Pulmonary artery endothelial cell (primary cell): ENCODE measurements around the gene HMOX1. TPM values are rescaled to one million over a fixed set of nuclear protein-coding genes. Genes with fewer than 3 reads are reported as not detected.

Experiments used
- DNase-seq: peaks from one replicate; pipeline ENCODE4 v3.0.0-alpha.2; 2011; ENCODE audit warnings: low read depth, low spot score
- total RNA-seq: library from RNA; depleted of rRNA; stranded (reverse); fragments of >200 nt; gene quantifications from 2 replicates; pipeline ENCODE4 v1.2.3, GENCODE V29; 2014

HMOX1 gene
- total RNA-seq, 1 donor from 2014 or later, result 49.0 TPM

- peak; percentile 71 for DNase-seq
Observed at GRCh38 chr22:35350539-35351503, 30.1 kb upstream of the HMOX1 start.

- DNase-seq, result no peak
Observed at GRCh38 chr22:35352214-35353111, 28.4 kb upstream of the HMOX1 start.

GRCh38 chr22:35353318-35353717 is 27.6 kb upstream of the HMOX1 start:
- DNase-seq, result no peak

GRCh38 chr22:35354068-35354467 is 26.8 kb upstream of the HMOX1 start:
- no peak for DNase-seq

- no peak for DNase-seq
Observed at GRCh38 chr22:35357883-35358621, 22.8 kb upstream of the HMOX1 start.

- DNase-seq, result no peak
Observed at GRCh38 chr22:35359380-35360065, 21.4 kb upstream of the HMOX1 start.

- DNase-seq, result no peak
Observed at GRCh38 chr22:35361001-35361558, 19.8 kb upstream of the HMOX1 start.

- no peak for DNase-seq
Observed at GRCh38 chr22:35363566-35364086, 17.3 kb upstream of the HMOX1 start.

GRCh38 chr22:35364230-35364629 is 16.7 kb upstream of the HMOX1 start:
- DNase-seq, result peak; percentile 58

- no peak for DNase-seq
Observed at GRCh38 chr22:35367331-35367886, 13.5 kb upstream of the HMOX1 start.

- DNase-seq, result no peak
Observed at GRCh38 chr22:35368386-35368785, 12.5 kb upstream of the HMOX1 start.

- no peak for DNase-seq
Observed at GRCh38 chr22:35369996-35370395, 10.9 kb upstream of the HMOX1 start.

- DNase-seq, result no peak
Observed at GRCh38 chr22:35373781-35374180, 7.1 kb upstream of the HMOX1 start.

- DNase-seq, result no peak
Observed at GRCh38 chr22:35375031-35375430, 5.9 kb upstream of the HMOX1 start.

GRCh38 chr22:35375526-35375925 is 5.4 kb upstream of the HMOX1 start:
- DNase-seq, result no peak

- DNase-seq, result peak; percentile 98
Observed at GRCh38 chr22:35376728-35377472, 4.0 kb upstream of the HMOX1 start.

GRCh38 chr22:35377735-35378134 is 3.2 kb upstream of the HMOX1 start:
- no peak for DNase-seq

GRCh38 chr22:35378621-35379020 is 2.3 kb upstream of the HMOX1 start:
- no peak for DNase-seq
